K562 (cell line): ENCODE data around the gene RAD17. TPM values are rescaled to one million over a fixed set of nuclear protein-coding genes. Genes with fewer than 3 reads are reported as not detected.

Experiments used
- AFF1 ChIP-seq, 2 experiments: fragments of 450-650 bp; IDR thresholded peaks; 2 replicates each; pipeline ENCODE4 v1.6.1; 2018; ENCODE audit warnings: mild to moderate bottlenecking in 2 of 2, low read depth in 1 of 2; ENCODE audit not compliant: partially characterized antibody in 2 of 2
- BHLHE40 ChIP-seq: IDR thresholded peaks from 2 replicates; pipeline ENCODE4 v1.6.1; 2011; ENCODE audit warnings: low read length, improper control_type of control experiment
- GATAD2B ChIP-seq: fragments of 450-650 bp; IDR thresholded peaks from 2 replicates; pipeline ENCODE4 v1.6.1; 2017; ENCODE audit warnings: mild to moderate bottlenecking, borderline replicate concordance
- MTA2 ChIP-seq: fragments of 450-650 bp; IDR thresholded peaks from 2 replicates; pipeline ENCODE4 v1.6.1; 2016; ENCODE audit warnings: low read depth
- MYC ChIP-seq, 2 experiments: fragments of 250-450 bp in 1 of 2; sonication (Bioruptor Pico) in 1 of 2; IDR thresholded peaks; 2 replicates each; pipeline versions ENCODE4 v1.5.1 to v1.6.1; 2012 to 2021; ENCODE audit warnings: low read depth in 2 of 2, borderline replicate concordance in 1 of 2, improper control_type of control experiment in 1 of 2, low read length in 1 of 2, mild to moderate bottlenecking in 1 of 2, moderate library complexity in 1 of 2
- SIN3A ChIP-seq, 2 experiments: fragments of 150-350 bp in 1 of 2; IDR thresholded peaks; 2 replicates each; pipeline ENCODE4 v1.6.1; 2011 to 2016; ENCODE audit warnings: borderline replicate concordance in 2 of 2, low read depth in 2 of 2, low read length in 2 of 2, mild to moderate bottlenecking in 2 of 2, moderate library complexity in 2 of 2; ENCODE audit not compliant: control insufficient read depth in 1 of 2
- SMAD3 ChIP-seq: fragments of 450-650 bp; formaldehyde crosslinking; conservative IDR thresholded peaks from 2 replicates; pipeline ENCODE4 v1.4.0; 2020; ENCODE audit warnings: mild to moderate bottlenecking
- SP1 ChIP-seq: sonication (generic); formaldehyde crosslinking; IDR thresholded peaks from 2 replicates; pipeline ENCODE4 v1.8.1; 2022; ENCODE audit warnings: mild to moderate bottlenecking, missing genetic modification reagents
- TAF9B ChIP-seq: fragments of 450-650 bp; IDR thresholded peaks from 2 replicates; pipeline ENCODE4 v1.6.1; 2018; ENCODE audit warnings: mild to moderate bottlenecking; ENCODE audit not compliant: partially characterized antibody
- ZFX ChIP-seq: sonication (generic); formaldehyde crosslinking; IDR thresholded peaks from 2 replicates; pipeline ENCODE4 v1.8.0; 2022; ENCODE audit warnings: mild to moderate bottlenecking, missing genetic modification reagents, moderate library complexity
- ZNF592 ChIP-seq: fragments of 450-650 bp; IDR thresholded peaks from 2 replicates; pipeline ENCODE4 v1.6.1; 2017; ENCODE audit warnings: antibody characterized with exemption, mild to moderate bottlenecking
- ZSCAN32 ChIP-seq: fragments of 450-650 bp; formaldehyde crosslinking; IDR thresholded peaks from 2 replicates; pipeline ENCODE4 v1.4.0; 2020; ENCODE audit warnings: mild to moderate bottlenecking, moderate library complexity
- polyA plus RNA-seq, 8 experiments: library from polyadenylated mRNA; depleted of rRNA in 4 of 8; stranded (reverse) in 5 of 8; unstranded in 3 of 8; fragments of >200 nt; fragmentation: Nextera tagmentation in 2 of 8; fragmentation: Illumina TruSeq in 1 of 8; extraction: Ambion mirVana in 2 of 8; extraction: Trizol in 1 of 8; gene quantifications; 2 replicates each; pipeline versions ENCODE4 v1.2.1 to v1.2.3, GENCODE V29; 2011 to 2014; ENCODE audit warnings: inconsistent platforms in 1 of 8, missing spikeins in 1 of 8
- total RNA-seq, 7 experiments: library from RNA; depleted of rRNA in 6 of 7; stranded (reverse); fragments of >200 nt in 6 of 7; fragmentation: Illumina TruSeq in 2 of 7; extraction: Trizol in 2 of 7; gene quantifications; 2 replicates each; pipeline versions ENCODE4 v1.2.1 to v1.2.3, GENCODE V29; 2011 to 2021; ENCODE audit warnings: low replicate concordance in 1 of 7
- TF ChIP-seq, protein P1 (sequence below): fragments of 250-450 bp; sonication (Bioruptor Pico); IDR thresholded peaks from 2 replicates; pipeline ENCODE4 v1.8.0; 2021; ENCODE audit warnings: borderline replicate concordance, mild to moderate bottlenecking, moderate library complexity; ENCODE audit not compliant: poor library complexity, severe bottlenecking
- TF ChIP-seq, protein P2 (sequence below): sonication (generic); formaldehyde crosslinking; IDR thresholded peaks from 2 replicates; pipeline ENCODE4 v1.9.0; 2022; ENCODE audit warnings: mild to moderate bottlenecking, missing genetic modification reagents

RAD17 gene
- total and polyA plus RNA-seq, 9 of the 15 experiments (the other 6 are each of a cell fraction or from before 2014, with no cell fraction given) = 21.1 to 50.1 (median 40.1) TPM

DNA sequence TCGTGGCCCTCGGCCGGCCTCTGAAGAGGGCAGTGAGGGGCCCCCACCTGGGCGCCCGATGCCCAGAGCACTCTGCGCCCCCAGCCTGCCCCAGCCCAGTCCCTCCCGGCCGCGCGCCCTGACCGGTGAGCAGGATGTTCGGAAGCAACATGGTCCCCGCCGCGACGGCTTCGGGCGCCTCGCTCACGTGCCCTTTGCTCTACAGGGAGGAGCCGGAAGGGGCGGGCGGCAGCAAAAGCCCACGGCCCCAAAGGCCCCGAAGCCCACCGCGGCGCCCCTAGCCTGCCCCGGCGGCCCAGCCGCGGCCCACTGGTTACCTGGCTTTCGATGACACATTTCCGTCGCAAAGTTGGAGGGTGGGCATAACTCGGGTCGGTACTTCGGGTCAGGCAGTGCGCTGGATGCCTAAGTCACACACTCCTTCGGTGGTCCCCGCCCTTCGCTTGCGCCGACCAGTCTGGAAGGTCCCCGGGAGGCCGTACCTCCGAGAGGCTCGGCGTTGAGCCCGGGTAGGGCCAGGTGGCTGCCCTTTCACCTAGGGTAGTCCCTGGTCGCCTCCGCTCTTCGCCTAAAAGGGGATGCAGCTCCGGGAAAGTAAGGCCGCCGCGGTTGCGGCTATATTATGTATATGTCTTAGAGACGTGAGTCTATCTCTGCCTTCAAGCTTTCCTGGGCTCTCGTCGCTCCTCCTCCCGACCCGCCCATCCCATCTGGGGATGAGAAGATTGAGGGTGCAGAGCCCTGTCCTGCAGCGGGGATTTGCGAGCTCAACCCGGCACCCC, at the start of gene RAD17, which contains the start of the genes AK6 and TAF9 (continued):
- peak; percentile 32 to 85; a peak in 1 of 4 replicates for TF ChIP-seq SIN3A (IDR thresholded peaks at IDR 0.05; ENCODE audit: borderline replicate concordance in 2 of 2, control insufficient read depth in 1 of 2, low read depth in 2 of 2, low read length in 2 of 2)
- TF ChIP-seq, protein P1, sequence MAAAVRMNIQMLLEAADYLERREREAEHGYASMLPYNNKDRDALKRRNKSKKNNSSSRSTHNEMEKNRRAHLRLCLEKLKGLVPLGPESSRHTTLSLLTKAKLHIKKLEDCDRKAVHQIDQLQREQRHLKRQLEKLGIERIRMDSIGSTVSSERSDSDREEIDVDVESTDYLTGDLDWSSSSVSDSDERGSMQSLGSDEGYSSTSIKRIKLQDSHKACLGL (CRISPR knock-in tag) = peak; percentile 80
- TF ChIP-seq, protein P2, sequence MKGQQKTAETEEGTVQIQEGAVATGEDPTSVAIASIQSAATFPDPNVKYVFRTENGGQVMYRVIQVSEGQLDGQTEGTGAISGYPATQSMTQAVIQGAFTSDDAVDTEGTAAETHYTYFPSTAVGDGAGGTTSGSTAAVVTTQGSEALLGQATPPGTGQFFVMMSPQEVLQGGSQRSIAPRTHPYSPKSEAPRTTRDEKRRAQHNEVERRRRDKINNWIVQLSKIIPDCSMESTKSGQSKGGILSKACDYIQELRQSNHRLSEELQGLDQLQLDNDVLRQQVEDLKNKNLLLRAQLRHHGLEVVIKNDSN = peak; percentile 96
- peak; percentile 97 for TF ChIP-seq ZFX (CRISPR knock-in tag)
- peak; percentile 98 for TF ChIP-seq BHLHE40
- no peak for TF ChIP-seq MTA2
- peak in 1 of 2 experiments; percentile 13 for TF ChIP-seq AFF1 (IDR thresholded peaks at IDR 0.05; ENCODE audit: low read depth in 1 of 2, partially characterized antibody in 2 of 2)
- peak; percentile 68; the same call in 1 of the 2 replicates for TF ChIP-seq ZNF592
- TF ChIP-seq ZSCAN32 = no peak
- TF ChIP-seq SP1 = peak; percentile 91
- peak; percentile 47 for TF ChIP-seq TAF9B
- peak; percentile 44 for TF ChIP-seq SMAD3 (CRISPR knock-in tag)
- TF ChIP-seq MYC (IDR thresholded peaks at IDR 0.05; ENCODE audit: low read depth, low read length) = peak; percentile 94
- peak; percentile 67; the same call in 1 of the 2 replicates for TF ChIP-seq MYC (CRISPR knock-in tag; IDR thresholded peaks at IDR 0.05; ENCODE audit: borderline replicate concordance, low read depth)
- no peak for TF ChIP-seq GATAD2B
